SKM-1 treated with dmso at 0.1 percent for 144 hours (cell line): ENCODE measurements around the gene G6PC1.

Experiments used
- DNase-seq: peaks from one replicate; lab custom pipeline; 2025; ENCODE audit not compliant: unreplicated experiment; lab: John Stamatoyannopoulos, UW

The G6PC1 gene

DNA sequence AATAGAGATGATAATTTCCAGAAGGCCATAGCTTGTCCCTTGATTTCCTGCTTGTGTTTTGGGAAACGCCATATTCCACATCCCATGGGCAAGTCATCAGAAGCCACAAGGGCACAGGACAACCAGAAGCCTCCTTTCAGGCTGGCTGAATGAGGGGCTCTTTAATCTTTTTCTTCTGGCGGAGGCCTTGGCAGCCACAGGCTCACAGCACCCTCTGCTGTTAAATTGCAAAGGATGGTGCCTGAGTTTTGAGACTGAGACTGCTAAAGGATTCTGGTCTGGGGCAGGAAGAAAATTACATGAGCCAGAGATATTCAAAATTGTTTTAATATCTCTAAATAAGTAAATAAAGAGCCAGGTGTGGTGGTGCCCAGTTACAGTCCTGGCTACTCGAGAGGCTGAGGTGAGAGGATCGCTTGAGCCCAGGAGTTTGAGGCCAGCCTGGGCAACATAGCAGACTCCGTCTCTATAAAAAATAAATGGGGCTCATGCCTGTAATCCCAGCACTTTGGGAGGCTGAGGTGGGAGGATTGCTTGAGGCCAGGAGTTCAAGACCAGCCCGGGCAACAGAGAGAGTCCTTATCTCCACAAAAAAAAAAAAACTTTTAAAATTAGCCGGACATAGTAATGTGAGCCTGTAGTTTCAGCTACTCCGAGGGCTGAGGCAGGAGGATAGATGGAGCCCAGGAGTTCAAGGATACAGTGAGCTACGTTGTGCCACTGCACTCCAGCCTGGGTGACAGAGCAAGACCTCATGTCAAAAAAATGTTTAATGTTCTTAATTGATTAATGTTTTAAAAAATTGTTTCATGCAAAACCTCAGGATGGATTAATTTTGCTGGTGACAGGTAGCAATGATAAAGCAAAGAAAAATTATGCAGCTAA is 37.4 kb downstream of the G6PC1 start:
- peak; percentile 35 for DNase-seq

DNA sequence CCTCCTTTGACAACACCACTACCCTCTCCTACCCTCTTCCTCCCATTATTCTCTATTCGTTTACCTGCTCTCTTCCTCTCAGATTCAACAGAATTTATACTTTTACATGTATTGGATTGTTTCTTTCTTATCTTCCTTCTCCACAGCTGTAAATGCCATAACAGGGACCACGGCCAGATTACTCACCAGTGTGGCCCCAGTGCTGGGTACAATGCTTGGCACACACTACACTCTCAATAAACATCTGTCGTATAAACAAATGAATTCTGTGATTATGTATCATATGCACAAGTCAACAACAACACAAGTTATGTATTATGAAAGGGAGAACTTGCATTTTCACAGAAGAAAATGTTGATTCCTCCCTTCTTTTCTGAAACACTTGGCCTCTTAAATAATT is 43.6 kb downstream of the G6PC1 start:
- DNase-seq, result no peak

DNA sequence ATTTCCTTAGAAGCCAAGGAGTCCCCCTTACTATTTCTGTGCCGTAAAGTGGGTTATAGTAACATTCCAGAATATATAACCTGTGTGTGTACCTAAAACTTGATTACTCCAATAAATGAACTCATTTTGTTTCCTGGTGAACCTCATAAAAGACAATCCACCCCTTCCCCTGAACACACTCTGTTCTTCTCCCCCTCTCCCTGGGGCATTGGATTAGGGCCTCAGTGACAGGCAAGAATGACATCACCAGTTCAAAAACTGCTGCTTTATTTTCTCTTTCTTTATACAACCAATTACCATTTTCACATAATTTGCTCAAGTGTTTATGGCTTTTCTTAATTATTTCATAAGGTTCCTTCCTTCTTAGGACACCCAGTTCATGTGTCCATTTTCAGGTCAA is 46.2 kb downstream of the G6PC1 start:
- DNase-seq, result no peak

DNA sequence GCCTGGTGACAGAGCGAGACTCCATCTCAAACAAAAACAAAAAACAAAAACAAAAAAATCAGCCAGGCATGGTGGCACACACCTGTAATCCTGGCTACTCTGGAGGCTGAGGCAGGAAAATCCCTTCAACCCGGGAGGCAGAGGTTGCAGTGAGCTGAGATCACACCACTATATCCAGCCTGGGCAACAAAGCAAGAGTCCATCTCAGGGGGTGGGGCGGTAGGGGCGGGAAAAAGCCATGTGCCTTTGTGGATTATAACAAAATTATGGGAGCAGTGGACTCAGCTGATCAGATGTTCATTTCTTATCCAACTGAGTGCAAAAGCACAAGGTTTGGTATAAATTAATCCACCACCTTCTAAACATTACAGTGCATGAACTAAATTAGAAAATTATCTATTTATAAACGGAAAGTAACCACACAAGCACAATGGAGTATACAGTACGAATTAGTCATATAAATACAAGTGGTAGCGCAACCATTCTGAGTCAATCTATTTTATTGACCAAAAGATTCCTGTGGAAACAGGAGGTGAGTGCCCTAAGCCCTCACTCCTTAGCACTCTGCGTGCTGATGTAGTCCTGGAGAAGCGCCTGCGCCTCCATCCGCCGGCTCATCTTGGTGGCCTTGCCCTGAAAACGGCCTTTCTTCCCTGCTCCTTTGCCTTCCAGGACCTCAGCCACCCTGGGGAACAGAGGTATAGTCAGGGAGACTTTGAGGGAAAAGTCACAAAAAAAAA is 49.6 kb downstream of the G6PC1 start:
- no peak for DNase-seq
